Neural crest cell (in vitro differentiated cells): ENCODE data around the gene TMEM231. TPM values are rescaled to one million over a fixed set of nuclear protein-coding genes. Genes with fewer than 3 reads are reported as not detected.
"Not testable (repeated sequence)": the region's sequence is repeated elsewhere in the genome, so short reads cannot be mapped to it uniquely, and the experiment has no call there.

Experiments used
- DNase-seq: peaks from one replicate; pipeline ENCODE4 v3.0.0; 2021; ENCODE audit warnings: low read depth, mixed read lengths, low spot score
- H3K27ac Mint-ChIP-seq: one replicate; pipeline ENCODE4 v1.8.0; 2021; ENCODE audit warnings: mild to moderate bottlenecking, mixed read lengths; ENCODE audit not compliant: unreplicated experiment
- H3K27me3 Mint-ChIP-seq: 2 replicates; pipeline ENCODE4 v1.8.0; 2021; ENCODE audit warnings: low read depth, mild to moderate bottlenecking, mixed read lengths
- H3K36me3 Mint-ChIP-seq: 2 replicates; pipeline ENCODE4 v1.8.0; 2021; ENCODE audit warnings: low read depth, mild to moderate bottlenecking, mixed read lengths
- H3K4me1 Mint-ChIP-seq: 2 replicates; pipeline ENCODE4 v1.8.0; 2021; ENCODE audit warnings: mixed read lengths
- H3K4me3 Mint-ChIP-seq: one replicate; pipeline ENCODE4 v1.8.0; 2021; ENCODE audit warnings: mild to moderate bottlenecking, mixed read lengths
- H3K9me3 Mint-ChIP-seq: 2 replicates; pipeline ENCODE4 v1.8.0; 2021; ENCODE audit warnings: mixed read lengths
- CTCF ChIP-seq: fragments of 200-600 bp; sonication (generic); conservative IDR thresholded peaks from 2 replicates; pipeline ENCODE4 v1.5.0; 2021; ENCODE audit warnings: antibody characterized with exemption, mild to moderate bottlenecking
- total RNA-seq: library from RNA; stranded (reverse); gene quantifications from 2 replicates; pipeline ENCODE4 v1.2.1, GENCODE V29; 2021

The TMEM231 gene
- total RNA-seq, 1 donor from 2014 or later, result 27.5 TPM

GRCh38 chr16:75526032-75526790 lies 29.8 kb downstream of the TMEM231 start:
- Mint-ChIP-seq H3K4me3 (no peak overlapping the region), H3K9me3 (no peaks in the 10 kb centered on the region), H3K27ac (no peak overlapping the region), H3K36me3 (peaks cover 7% of the 10 kb centered on the region), H3K4me1 (no peaks in the 10 kb centered on the region), H3K27me3 (no peaks in the 10 kb centered on the region)
- no peak for DNase-seq
- TF ChIP-seq CTCF, result no peak

- no peaks in the 10 kb centered on the region for H3K27me3 Mint-ChIP-seq
- H3K36me3 Mint-ChIP-seq, result no peaks in the 10 kb centered on the region
- DNase-seq, result no peak
- peaks cover 19% of the 10 kb centered on the region for H3K4me1 Mint-ChIP-seq
- no peak for TF ChIP-seq CTCF
- no peak overlapping the region for H3K27ac Mint-ChIP-seq
- H3K4me3 Mint-ChIP-seq, result peak overlapping the region; percentile 7
- no peaks in the 10 kb centered on the region for H3K9me3 Mint-ChIP-seq
Measured at GRCh38 chr16:75519175-75519574, 36.9 kb downstream of the TMEM231 start.

GRCh38 chr16:75516189-75516966 lies 39.7 kb downstream of the TMEM231 start:
- peak; percentile 16 for DNase-seq
- H3K27ac Mint-ChIP-seq, result peak overlapping the region; percentile 84
- H3K27me3 Mint-ChIP-seq, H3K36me3 Mint-ChIP-seq, H3K9me3 Mint-ChIP-seq: not testable (repeated sequence)
- peak overlapping the region; percentile 83 for H3K4me3 Mint-ChIP-seq
- peaks cover 19% of the 10 kb centered on the region for H3K4me1 Mint-ChIP-seq

GRCh38 chr16:75514296-75514695 lies 41.8 kb downstream of the TMEM231 start:
- H3K27me3 Mint-ChIP-seq, result no peaks in the 10 kb centered on the region
- H3K4me1 Mint-ChIP-seq, result peaks cover 19% of the 10 kb centered on the region
- TF ChIP-seq CTCF, result no peak
- H3K27ac Mint-ChIP-seq, result no peak overlapping the region
- no peak for DNase-seq
- H3K9me3 Mint-ChIP-seq, result no peaks in the 10 kb centered on the region
- no peaks in the 10 kb centered on the region for H3K36me3 Mint-ChIP-seq
- peak overlapping the region; percentile 86 for H3K4me3 Mint-ChIP-seq

GRCh38 chr16:75506574-75506973 lies 49.5 kb downstream of the TMEM231 start:
- Mint-ChIP-seq H3K27ac (no peak overlapping the region), H3K9me3 (no peaks in the 10 kb centered on the region)
- no peak for TF ChIP-seq CTCF

GRCh38 chr16:75506107-75506506 lies 49.9 kb downstream of the TMEM231 start:
- peaks cover 6% of the 10 kb centered on the region for H3K4me1 Mint-ChIP-seq
- H3K36me3 Mint-ChIP-seq, result no peaks in the 10 kb centered on the region
- no peaks in the 10 kb centered on the region for H3K9me3 Mint-ChIP-seq
- no peaks in the 10 kb centered on the region for H3K27me3 Mint-ChIP-seq
- H3K4me3 Mint-ChIP-seq, result no peak overlapping the region
- no peak for DNase-seq
- TF ChIP-seq CTCF, result no peak
- H3K27ac Mint-ChIP-seq, result no peak overlapping the region

More at GRCh38 chr16:75506574-75506973, 49.5 kb downstream of the TMEM231 start:
- Mint-ChIP-seq H3K4me1 (peaks cover 6% of the 10 kb centered on the region), H3K27me3 (no peaks in the 10 kb centered on the region), H3K36me3 (no peaks in the 10 kb centered on the region), H3K4me3 (no peak overlapping the region)
- DNase-seq, result no peak
